ENCODE data around the gene YIPF3. TPM values are rescaled to one million over a fixed set of nuclear protein-coding genes. Genes with fewer than 3 reads are reported as not detected.
"Not testable (repeated sequence)": the region's sequence is repeated elsewhere in the genome, so short reads cannot be mapped to it uniquely, and the experiment has no call there.

The YIPF3 gene
- total RNA-seq, 2 donors from 2014 or later = 79.4 to 122 TPM

- ATAC-seq = no peak
- 91 to 95% methylated on average over 8 of the region's 8 CpGs for WGBS, 2 donors
Observed at GRCh38 chr6:43541774-43542471, 25.2 kb upstream of the YIPF3 start.

DNA sequence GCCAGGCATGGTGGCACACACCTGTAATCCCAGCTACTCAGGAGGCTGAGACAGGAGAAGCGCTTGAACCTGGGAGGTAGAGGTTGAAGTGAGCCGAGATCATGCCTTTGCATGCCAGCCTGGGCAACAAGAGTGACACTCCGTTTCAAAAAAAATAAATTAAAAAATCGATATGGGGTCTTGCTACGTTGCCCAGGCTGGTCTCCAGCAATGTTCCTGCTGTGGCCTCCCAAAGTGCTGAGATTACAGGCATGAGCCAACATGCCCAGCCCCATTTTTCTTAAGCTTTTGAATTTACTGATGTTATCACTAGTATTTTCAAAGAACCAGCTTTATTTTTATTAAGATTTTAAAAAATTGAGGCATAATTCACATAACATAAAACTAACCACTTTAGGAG, 23.8 kb upstream of the YIPF3 start:
- ATAC-seq = no peak
- intact Hi-C loops (cut with DNase I) = no loop called here
- Histone ChIP-seq H3K9me3 (no peaks in the 10 kb centered on the region), H3K27ac (no peak overlapping the region), H3K4me3 (no peak overlapping the region), H3K27me3 (no peaks in the 10 kb centered on the region), H3K4me1 (no peaks in the 10 kb centered on the region), H3K36me3 (replicated peaks in 1 of 2; ENCODE audit: insufficient read depth in 1 of 2, low read depth in 2 of 2) (peaks cover 6 to 15% of the 10 kb centered on the region in 2 donors)
- DNase-seq = no peak
- TF ChIP-seq, protein P1, sequence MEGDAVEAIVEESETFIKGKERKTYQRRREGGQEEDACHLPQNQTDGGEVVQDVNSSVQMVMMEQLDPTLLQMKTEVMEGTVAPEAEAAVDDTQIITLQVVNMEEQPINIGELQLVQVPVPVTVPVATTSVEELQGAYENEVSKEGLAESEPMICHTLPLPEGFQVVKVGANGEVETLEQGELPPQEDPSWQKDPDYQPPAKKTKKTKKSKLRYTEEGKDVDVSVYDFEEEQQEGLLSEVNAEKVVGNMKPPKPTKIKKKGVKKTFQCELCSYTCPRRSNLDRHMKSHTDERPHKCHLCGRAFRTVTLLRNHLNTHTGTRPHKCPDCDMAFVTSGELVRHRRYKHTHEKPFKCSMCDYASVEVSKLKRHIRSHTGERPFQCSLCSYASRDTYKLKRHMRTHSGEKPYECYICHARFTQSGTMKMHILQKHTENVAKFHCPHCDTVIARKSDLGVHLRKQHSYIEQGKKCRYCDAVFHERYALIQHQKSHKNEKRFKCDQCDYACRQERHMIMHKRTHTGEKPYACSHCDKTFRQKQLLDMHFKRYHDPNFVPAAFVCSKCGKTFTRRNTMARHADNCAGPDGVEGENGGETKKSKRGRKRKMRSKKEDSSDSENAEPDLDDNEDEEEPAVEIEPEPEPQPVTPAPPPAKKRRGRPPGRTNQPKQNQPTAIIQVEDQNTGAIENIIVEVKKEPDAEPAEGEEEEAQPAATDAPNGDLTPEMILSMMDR (IDR thresholded peaks at IDR 0.05) = no peak
- TF ChIP-seq POLR2A (IDR thresholded peaks at IDR 0.05) = no peak
- 94% methylated on average over 5 of the region's 5 CpGs for WGBS, 2 donors

More at GRCh38 chr6:43541774-43542471, 25.2 kb upstream of the YIPF3 start:
- no peak for DNase-seq
- no peak for TF ChIP-seq POLR2A (IDR thresholded peaks at IDR 0.05)
- TF ChIP-seq, protein P1 (IDR thresholded peaks at IDR 0.05) = no peak
- H3K4me3 ChIP-seq = no peak overlapping the region
- peaks cover 6 to 19% of the 10 kb centered on the region in 2 donors for H3K36me3 ChIP-seq (replicated peaks in 1 of 2; ENCODE audit: insufficient read depth in 1 of 2, low read depth in 2 of 2)
- H3K4me1 ChIP-seq = no peaks in the 10 kb centered on the region
- no peaks in the 10 kb centered on the region for H3K27me3 ChIP-seq
- H3K9me3 ChIP-seq = no peaks in the 10 kb centered on the region
- intact Hi-C loops (cut with DNase I) = no loop called here
- no peak overlapping the region for H3K27ac ChIP-seq

DNA sequence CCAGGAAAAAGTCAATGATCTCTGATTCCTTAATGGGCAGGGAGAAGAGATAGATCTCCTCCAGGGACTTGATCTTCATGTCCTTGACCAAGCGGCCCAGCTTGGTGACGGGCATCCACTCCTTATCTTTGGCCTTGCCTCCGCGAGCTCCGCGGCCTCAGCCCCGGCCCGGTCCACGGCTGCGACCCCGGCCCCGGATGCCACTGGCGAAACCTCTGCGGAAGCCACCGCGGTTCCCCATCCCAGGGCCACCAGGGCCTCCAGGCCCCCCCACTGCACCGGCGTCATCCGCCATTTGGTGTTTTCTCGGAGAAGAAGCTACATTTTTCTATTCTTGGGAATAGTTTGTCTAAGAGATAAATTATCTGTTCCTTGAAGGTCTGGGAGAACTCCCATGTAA, 22.7 kb upstream of the YIPF3 start:
- DNase-seq = not testable (repeated sequence)
- WGBS, 2 donors = 94 to 99% methylated on average over 20 of the region's 20 CpGs

GRCh38 chr6:43538986-43539385, 22.3 kb upstream of the YIPF3 start:
- H3K9me3 ChIP-seq; ATAC-seq; H3K27me3 ChIP-seq; intact Hi-C loops (cut with DNase I); DNase-seq; H3K4me1 ChIP-seq; H3K4me3 ChIP-seq; H3K27ac ChIP-seq: not testable (repeated sequence)
- 90% methylated on average over 14 of the region's 17 CpGs; no CpG with 5 or more reads in 1 of the 2 donors for WGBS, 2 donors
- peaks cover 6 to 13% of the 10 kb centered on the region in 2 donors for H3K36me3 ChIP-seq (replicated peaks in 1 of 2; ENCODE audit: insufficient read depth in 1 of 2, low read depth in 2 of 2)

More for the DNA sequence above, 22.7 kb upstream of the YIPF3 start:
- H3K4me3 ChIP-seq; H3K4me1 ChIP-seq; H3K27ac ChIP-seq; ATAC-seq; intact Hi-C loops (cut with DNase I); H3K9me3 ChIP-seq; H3K27me3 ChIP-seq: not testable (repeated sequence)
- H3K36me3 ChIP-seq (replicated peaks in 1 of 2; ENCODE audit: insufficient read depth in 1 of 2, low read depth in 2 of 2) = peaks cover 6 to 15% of the 10 kb centered on the region in 2 donors

- WGBS, 2 donors = 76 to 85% methylated on average over 1 of the region's 1 CpG
Observed at GRCh38 chr6:43532201-43532600, 15.5 kb upstream of the YIPF3 start.

More at GRCh38 chr6:43532201-43532600, 15.5 kb upstream of the YIPF3 start:
- Histone ChIP-seq H3K27me3 (no peaks in the 10 kb centered on the region), H3K36me3 (replicated peaks in 1 of 2; ENCODE audit: insufficient read depth in 1 of 2, low read depth in 2 of 2) (peaks cover 0 to 10% of the 10 kb centered on the region in 2 donors), H3K27ac (no peak overlapping the region), H3K4me1 (no peaks in the 10 kb centered on the region), H3K4me3 (no peak overlapping the region), H3K9me3 (no peaks in the 10 kb centered on the region)
- ATAC-seq (no peak), DNase-seq (no peak)
- intact Hi-C loops (cut with DNase I) = no loop called here
- TF ChIP-seq, protein P1 (IDR thresholded peaks at IDR 0.05) = no peak
- no peak for TF ChIP-seq POLR2A (IDR thresholded peaks at IDR 0.05)

All from body of pancreas (tissue), 4 donors.